NB4 (cell line): ENCODE data around the gene HIRA.
"Not testable (repeated sequence)": the region's sequence is repeated elsewhere in the genome, so short reads cannot be mapped to it uniquely, and the experiment has no call there.

Experiments used
- CTCF ChIP-seq: IDR thresholded peaks from one replicate; pipeline ENCODE4 v1.5.1; 2012; ENCODE audit warnings: low read depth, low read length
- MAX ChIP-seq: IDR thresholded peaks from 2 replicates; pipeline ENCODE4 v1.6.1; 2011; ENCODE audit warnings: low read depth, low read length
- MYC ChIP-seq: IDR thresholded peaks from 2 replicates; pipeline ENCODE4 v1.6.1; 2011; ENCODE audit warnings: low read depth, low read length
- POLR2A ChIP-seq: IDR thresholded peaks from 2 replicates; pipeline ENCODE4 v1.6.1; 2011; ENCODE audit warnings: mild to moderate bottlenecking; ENCODE audit not compliant: insufficient read length; ENCODE audit errors: extremely low read depth

- not testable (repeated sequence) for TF ChIP-seq CTCF, MAX, POLR2A, MYC
These were observed 5.1 kb upstream of the HIRA start for GRCh38 chr22:19436444-19437161.
